ENCODE measurements around the gene DUOX2.

DNA sequence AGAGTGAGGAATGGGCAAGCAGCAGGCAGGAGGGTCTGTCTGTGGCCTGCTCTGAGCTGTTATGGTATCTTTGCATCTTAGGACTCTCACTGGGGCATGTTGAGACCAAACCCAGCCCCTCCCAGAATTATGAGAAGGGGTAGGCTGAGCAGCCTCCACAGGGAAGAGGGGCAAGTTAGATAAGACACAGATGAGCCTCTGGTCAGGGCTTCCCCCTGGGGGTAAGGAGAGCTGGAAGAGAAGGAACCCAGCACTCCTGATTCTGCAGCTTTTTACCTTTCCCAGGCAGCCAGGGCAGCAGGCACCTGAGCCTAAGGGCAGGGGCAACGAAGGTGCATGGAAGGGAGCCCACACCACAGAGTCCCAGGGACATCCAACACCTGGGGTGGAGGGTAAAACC lies 35.1 kb upstream of the DUOX2 start:
- TF ChIP-seq, protein P1, sequence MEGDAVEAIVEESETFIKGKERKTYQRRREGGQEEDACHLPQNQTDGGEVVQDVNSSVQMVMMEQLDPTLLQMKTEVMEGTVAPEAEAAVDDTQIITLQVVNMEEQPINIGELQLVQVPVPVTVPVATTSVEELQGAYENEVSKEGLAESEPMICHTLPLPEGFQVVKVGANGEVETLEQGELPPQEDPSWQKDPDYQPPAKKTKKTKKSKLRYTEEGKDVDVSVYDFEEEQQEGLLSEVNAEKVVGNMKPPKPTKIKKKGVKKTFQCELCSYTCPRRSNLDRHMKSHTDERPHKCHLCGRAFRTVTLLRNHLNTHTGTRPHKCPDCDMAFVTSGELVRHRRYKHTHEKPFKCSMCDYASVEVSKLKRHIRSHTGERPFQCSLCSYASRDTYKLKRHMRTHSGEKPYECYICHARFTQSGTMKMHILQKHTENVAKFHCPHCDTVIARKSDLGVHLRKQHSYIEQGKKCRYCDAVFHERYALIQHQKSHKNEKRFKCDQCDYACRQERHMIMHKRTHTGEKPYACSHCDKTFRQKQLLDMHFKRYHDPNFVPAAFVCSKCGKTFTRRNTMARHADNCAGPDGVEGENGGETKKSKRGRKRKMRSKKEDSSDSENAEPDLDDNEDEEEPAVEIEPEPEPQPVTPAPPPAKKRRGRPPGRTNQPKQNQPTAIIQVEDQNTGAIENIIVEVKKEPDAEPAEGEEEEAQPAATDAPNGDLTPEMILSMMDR (IDR thresholded peaks at IDR 0.05; ENCODE audit: low read depth, low read length, missing input control): no peak
- TF ChIP-seq EGR1 (IDR thresholded peaks at IDR 0.05; ENCODE audit: low read depth in 2 of 2): no peak
- no peak for TF ChIP-seq TAF1 (conservative IDR thresholded peaks at IDR 0.05)
